ENCODE measurements around the gene GALNT16.
"Not testable (repeated sequence)": the region's sequence is repeated elsewhere in the genome, so short reads cannot be mapped to it uniquely, and the experiment has no call there.

GALNT16 gene

GRCh38 chr14:69274321-69274720 lies 14.4 kb downstream of the GALNT16 start:
- H3K27ac ChIP-seq (replicated peaks) = no peak overlapping the region
- TF ChIP-seq, protein P1, sequence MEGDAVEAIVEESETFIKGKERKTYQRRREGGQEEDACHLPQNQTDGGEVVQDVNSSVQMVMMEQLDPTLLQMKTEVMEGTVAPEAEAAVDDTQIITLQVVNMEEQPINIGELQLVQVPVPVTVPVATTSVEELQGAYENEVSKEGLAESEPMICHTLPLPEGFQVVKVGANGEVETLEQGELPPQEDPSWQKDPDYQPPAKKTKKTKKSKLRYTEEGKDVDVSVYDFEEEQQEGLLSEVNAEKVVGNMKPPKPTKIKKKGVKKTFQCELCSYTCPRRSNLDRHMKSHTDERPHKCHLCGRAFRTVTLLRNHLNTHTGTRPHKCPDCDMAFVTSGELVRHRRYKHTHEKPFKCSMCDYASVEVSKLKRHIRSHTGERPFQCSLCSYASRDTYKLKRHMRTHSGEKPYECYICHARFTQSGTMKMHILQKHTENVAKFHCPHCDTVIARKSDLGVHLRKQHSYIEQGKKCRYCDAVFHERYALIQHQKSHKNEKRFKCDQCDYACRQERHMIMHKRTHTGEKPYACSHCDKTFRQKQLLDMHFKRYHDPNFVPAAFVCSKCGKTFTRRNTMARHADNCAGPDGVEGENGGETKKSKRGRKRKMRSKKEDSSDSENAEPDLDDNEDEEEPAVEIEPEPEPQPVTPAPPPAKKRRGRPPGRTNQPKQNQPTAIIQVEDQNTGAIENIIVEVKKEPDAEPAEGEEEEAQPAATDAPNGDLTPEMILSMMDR (IDR thresholded peaks at IDR 0.05; ENCODE audit: insufficient read depth, low read length) = no peak
- TF ChIP-seq SPI1 (IDR thresholded peaks at IDR 0.05; ENCODE audit: borderline replicate concordance, low read depth) (no peak), POLR2AphosphoS5 (IDR thresholded peaks at IDR 0.05; ENCODE audit: low read depth) (no peak), GABPA (IDR thresholded peaks at IDR 0.05; ENCODE audit: low read depth) (no peak)
- TF ChIP-seq, protein P2, sequence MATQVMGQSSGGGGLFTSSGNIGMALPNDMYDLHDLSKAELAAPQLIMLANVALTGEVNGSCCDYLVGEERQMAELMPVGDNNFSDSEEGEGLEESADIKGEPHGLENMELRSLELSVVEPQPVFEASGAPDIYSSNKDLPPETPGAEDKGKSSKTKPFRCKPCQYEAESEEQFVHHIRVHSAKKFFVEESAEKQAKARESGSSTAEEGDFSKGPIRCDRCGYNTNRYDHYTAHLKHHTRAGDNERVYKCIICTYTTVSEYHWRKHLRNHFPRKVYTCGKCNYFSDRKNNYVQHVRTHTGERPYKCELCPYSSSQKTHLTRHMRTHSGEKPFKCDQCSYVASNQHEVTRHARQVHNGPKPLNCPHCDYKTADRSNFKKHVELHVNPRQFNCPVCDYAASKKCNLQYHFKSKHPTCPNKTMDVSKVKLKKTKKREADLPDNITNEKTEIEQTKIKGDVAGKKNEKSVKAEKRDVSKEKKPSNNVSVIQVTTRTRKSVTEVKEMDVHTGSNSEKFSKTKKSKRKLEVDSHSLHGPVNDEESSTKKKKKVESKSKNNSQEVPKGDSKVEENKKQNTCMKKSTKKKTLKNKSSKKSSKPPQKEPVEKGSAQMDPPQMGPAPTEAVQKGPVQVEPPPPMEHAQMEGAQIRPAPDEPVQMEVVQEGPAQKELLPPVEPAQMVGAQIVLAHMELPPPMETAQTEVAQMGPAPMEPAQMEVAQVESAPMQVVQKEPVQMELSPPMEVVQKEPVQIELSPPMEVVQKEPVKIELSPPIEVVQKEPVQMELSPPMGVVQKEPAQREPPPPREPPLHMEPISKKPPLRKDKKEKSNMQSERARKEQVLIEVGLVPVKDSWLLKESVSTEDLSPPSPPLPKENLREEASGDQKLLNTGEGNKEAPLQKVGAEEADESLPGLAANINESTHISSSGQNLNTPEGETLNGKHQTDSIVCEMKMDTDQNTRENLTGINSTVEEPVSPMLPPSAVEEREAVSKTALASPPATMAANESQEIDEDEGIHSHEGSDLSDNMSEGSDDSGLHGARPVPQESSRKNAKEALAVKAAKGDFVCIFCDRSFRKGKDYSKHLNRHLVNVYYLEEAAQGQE (IDR thresholded peaks at IDR 0.05; ENCODE audit: insufficient replicate concordance, low read depth) = no peak
- no peaks in the 10 kb centered on the region for H3K27me3 ChIP-seq (ENCODE audit: insufficient read depth, poor library complexity, severe bottlenecking)
- no peak overlapping the region for H3K4me3 ChIP-seq (replicated peaks; ENCODE audit: insufficient read depth, low read length)
- no peak for DNase-seq (ENCODE audit: low read depth in 1 of 2, low spot score in 1 of 2)

GRCh38 chr14:69275331-69275730 lies 15.4 kb downstream of the GALNT16 start:
- TF ChIP-seq, protein P1 (IDR thresholded peaks at IDR 0.05; ENCODE audit: insufficient read depth, low read length) = no peak
- TF ChIP-seq POLR2AphosphoS5 (IDR thresholded peaks at IDR 0.05; ENCODE audit: low read depth) (no peak), SPI1 (IDR thresholded peaks at IDR 0.05; ENCODE audit: borderline replicate concordance, low read depth) (no peak), GABPA (IDR thresholded peaks at IDR 0.05; ENCODE audit: low read depth) (no peak)
- TF ChIP-seq, protein P2 (IDR thresholded peaks at IDR 0.05; ENCODE audit: insufficient replicate concordance, low read depth) = no peak

GRCh38 chr14:69277356-69277755 lies 17.4 kb downstream of the GALNT16 start:
- H3K27ac ChIP-seq (replicated peaks); DNase-seq (ENCODE audit: low read depth in 1 of 2, low spot score in 1 of 2); H3K4me3 ChIP-seq (replicated peaks; ENCODE audit: insufficient read depth, low read length); H3K27me3 ChIP-seq (ENCODE audit: insufficient read depth, poor library complexity, severe bottlenecking): not testable (repeated sequence)

More at GRCh38 chr14:69275331-69275730, 15.4 kb downstream of the GALNT16 start:
- no peaks in the 10 kb centered on the region for H3K27me3 ChIP-seq (ENCODE audit: insufficient read depth, poor library complexity, severe bottlenecking)
- no peak for DNase-seq (ENCODE audit: low read depth in 1 of 2, low spot score in 1 of 2)
- no peak overlapping the region for H3K4me3 ChIP-seq (replicated peaks; ENCODE audit: insufficient read depth, low read length)
- H3K27ac ChIP-seq (replicated peaks) = no peak overlapping the region

GRCh38 chr14:69280746-69281291 lies 20.9 kb downstream of the GALNT16 start:
- H3K27ac ChIP-seq (replicated peaks) = no peak overlapping the region
- H3K4me3 ChIP-seq (replicated peaks; ENCODE audit: insufficient read depth, low read length) = no peak overlapping the region
- no peak for TF ChIP-seq GABPA (IDR thresholded peaks at IDR 0.05; ENCODE audit: low read depth)
- no peak for TF ChIP-seq SPI1 (IDR thresholded peaks at IDR 0.05; ENCODE audit: borderline replicate concordance, low read depth)
- TF ChIP-seq, protein P1 (IDR thresholded peaks at IDR 0.05; ENCODE audit: insufficient read depth, low read length) = no peak
- TF ChIP-seq, protein P2 (IDR thresholded peaks at IDR 0.05; ENCODE audit: insufficient replicate concordance, low read depth) = no peak
- TF ChIP-seq POLR2AphosphoS5 (IDR thresholded peaks at IDR 0.05; ENCODE audit: low read depth) = no peak
- H3K27me3 ChIP-seq (ENCODE audit: insufficient read depth, poor library complexity, severe bottlenecking) = no peaks in the 10 kb centered on the region
- DNase-seq (ENCODE audit: low read depth in 1 of 2, low spot score in 1 of 2) = no peak
